ENCODE data around the gene REPS1.
"Not testable (repeated sequence)": the region's sequence is repeated elsewhere in the genome, so short reads cannot be mapped to it uniquely, and the experiment has no call there.

Gene REPS1

DNA sequence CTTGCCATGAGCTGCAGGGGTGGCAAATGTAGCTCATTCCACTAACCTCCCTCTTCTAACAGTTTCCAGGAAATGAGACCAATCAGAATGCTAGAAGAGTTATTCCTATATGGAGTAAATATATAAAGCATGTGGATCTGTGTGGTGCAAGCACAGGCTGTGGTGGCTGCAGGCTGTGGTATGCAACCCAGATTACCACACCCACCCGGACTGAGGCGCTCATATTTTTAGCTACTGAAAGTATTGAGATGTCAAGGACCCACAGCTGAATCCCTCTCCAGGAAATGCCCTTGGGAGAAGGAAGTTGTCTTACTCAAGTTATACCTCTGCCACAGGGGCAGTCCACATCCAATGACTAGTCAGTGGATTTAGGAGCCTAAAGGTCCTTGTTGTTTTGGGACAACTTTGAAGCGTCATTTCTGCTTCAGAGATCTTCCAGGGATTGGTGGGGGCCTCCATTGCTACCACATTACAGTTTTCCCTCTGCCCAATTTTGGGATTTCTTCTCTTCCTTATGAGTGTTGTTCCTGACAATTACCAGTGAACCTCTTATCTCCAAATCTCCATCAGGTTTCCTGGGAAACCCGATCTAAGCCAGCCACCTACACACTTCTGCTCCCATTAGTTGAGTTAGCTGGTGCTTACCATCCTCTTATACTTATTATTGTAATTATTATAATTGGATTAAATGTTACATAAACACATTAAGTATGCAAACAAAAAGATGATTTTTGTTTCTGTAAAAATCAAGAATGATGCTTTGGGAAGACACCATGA lies 12.1 kb upstream of the REPS1 start:
- no peak for DNase-seq

DNA sequence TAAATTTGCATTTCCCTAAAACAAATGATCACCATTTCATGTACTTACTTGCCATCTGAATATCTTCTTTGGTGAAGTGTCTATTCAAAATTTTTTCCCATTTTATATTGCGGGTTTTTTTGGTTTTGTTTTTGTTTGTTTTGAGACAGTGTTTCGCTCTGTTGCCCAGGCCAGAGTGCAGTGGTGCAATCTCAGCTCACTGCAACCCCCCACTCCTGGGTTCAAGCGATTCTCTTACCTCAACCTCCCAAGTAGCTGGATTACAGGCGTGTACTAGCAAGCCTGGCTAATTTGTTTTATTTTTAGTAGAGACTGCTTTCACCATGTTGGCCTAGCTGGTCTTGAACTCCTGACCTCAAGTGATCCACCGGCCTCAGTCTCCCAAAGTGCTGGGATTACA lies 9.1 kb upstream of the REPS1 start:
- DNase-seq: no peak

GRCh38 chr6:138996524-138996923 lies 8.5 kb upstream of the REPS1 start:
- DNase-seq: no peak

DNA sequence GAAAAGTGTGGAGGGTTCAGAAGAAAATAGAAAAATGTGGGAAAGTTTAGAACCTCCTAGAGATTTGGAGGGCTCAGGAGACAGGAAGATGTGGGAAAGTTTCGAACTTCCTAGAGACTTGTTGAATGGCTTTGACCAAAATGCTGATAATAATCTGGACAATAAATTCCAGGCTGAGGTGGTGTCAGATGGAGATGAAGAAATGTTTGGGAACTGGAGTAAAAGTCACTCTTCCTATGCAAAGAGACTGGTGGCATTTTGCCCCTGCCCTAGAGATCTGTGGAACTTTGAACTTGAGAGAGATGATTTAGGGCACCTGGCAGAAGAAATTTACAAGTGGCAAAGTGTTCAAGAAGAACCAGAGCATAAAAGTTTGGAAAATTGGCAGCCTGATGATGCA lies 5.4 kb upstream of the REPS1 start:
- not testable (repeated sequence) for DNase-seq

DNA sequence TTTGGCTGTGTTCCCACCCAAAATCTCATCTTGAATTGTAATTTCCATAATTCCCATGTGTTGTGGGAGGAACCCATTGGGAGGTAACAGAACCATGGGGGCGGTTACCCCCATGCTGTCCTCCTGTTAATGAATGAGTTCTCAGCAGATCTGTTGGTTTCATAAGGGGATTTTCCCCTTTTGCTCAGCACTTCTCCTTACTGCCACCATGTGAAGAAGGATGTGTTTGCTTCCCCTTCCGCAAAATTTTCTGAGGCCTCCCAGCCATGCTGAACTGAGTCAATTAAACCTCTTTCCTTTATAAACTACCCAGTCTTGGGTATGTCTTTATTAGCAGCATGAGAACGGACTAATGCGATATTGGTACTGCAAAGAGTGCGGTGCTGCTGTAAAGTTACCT lies 4.9 kb upstream of the REPS1 start:
- not testable (repeated sequence) for DNase-seq

- no peak for DNase-seq
Observed at GRCh38 chr6:138991206-138991605, 3.2 kb upstream of the REPS1 start.

GRCh38 chr6:138989098-138989983 lies 1.3 kb upstream of the REPS1 start:
- DNase-seq: no peak

DNA sequence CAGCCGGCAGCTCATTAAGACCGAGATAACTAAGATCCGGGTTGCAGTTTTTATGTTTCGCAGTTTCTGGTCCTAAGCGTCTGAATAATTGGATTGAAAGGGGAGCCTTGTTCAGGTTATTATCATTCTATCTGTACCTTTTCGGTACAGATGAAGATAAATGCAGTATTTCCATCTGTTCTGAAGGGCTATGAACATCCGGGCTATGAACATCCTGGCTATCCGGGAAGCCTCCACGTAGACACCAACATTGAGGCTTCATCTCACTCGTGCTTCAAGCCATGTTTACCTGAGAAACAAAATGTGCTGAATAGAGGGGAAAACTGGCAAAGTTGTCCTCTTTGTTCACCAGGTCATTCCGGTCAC lies 399 bp upstream of the REPS1 start:
- DNase-seq: no peak

GRCh38 chr6:138987080-138987642 lies 892 bp downstream of the REPS1 start:
- peak; percentile 3 for DNase-seq

DNA sequence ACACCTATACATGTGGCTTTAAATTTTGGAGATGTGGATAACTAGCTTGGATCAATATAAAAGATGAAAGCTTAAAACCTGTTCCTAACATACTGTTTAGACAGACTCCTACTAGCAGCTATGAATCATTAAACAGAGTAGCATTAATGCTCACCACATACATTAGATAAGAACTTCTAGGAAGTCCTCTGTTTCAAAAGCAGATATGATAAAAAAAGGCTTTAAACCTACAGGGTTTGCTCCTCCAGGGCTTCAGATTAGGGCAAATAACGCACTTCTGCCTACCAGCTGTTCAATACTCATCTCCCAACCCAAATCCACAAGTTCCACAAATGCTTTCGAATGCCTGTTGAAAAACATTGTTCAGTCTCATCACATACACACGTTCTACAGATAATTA lies 1.5 kb downstream of the REPS1 start:
- no peak for DNase-seq

DNA sequence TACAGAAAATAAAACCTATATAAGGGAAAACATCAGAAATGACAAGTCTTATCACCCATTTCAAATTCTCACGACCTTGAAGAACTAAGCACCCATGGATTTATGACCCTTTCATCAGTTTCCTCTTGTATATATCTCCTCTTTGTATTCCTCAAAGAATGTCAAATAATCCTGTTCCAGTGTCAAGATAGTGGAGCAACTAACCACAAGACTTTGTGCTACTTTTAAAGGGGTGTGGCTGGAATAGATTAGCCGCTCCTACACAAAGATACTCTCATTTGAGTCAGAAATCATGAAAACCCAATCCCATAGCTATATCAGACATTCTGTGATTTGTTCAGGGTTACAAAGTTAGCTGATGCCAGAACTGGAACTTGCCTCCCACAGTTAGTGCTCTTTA lies 6.6 kb downstream of the REPS1 start:
- no peak for DNase-seq

DNA sequence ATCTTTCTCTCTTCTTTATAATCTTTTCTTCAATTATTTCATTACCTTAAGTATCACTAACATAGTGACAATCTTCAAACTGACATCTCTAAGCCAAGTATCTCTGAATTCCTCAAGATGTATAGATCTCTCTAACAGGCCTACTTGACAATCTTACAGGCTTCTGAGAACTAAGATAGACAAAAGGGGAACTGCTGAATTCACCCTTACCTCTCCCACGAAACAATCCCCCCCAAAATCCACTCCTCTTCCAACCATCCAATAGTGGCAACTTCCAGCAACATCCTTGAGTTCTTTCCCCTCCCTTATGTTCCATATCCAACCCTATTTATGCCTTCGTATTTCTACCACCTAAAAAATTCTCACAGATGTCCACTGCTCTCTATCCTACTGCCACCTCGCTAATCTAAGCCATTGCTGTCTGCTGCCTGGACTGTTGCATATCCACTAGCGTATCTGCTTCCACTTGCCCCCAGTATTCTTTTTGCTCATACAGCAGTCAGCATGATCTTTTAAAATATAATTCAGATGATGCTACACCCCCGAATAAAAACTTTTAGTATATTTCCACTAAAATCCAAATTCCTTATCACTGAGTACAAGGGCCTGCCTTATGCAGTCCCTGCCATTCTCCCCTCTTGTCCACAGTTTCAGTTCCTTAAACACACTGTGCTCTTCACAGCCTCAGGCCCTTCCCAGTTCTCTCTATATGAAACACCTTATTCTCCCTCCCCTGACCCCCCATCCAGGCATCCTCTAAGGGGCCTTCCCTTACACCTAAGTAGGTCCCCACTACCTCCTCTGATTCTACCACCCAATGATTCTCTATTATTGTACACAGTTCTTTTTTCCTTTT lies 8.0 kb downstream of the REPS1 start:
- DNase-seq: no peak

DNA sequence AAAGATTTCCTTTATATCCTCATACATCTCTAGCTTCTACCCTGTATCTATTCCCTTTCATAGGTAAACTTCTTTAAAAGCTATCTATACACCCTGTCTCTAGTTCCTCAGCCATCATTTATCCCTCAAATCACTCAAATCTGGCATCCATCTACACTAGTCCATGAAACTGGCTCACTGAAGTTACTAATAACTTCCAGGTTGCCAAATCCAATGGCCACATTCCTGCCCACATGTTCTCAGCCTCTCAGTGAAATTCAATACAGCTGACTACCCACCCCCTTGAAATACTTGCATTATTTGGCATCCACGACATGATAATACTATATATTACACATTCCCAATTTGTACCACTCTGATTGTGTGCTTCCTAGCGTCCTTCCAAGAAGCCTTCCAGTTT lies 8.7 kb downstream of the REPS1 start:
- no peak for DNase-seq

GRCh38 chr6:138978229-138978628 lies 9.8 kb downstream of the REPS1 start:
- no peak for DNase-seq

- DNase-seq: no peak
Observed at GRCh38 chr6:138977646-138978167, 10.3 kb downstream of the REPS1 start.

GRCh38 chr6:138977242-138977641 lies 10.8 kb downstream of the REPS1 start:
- no peak for DNase-seq

DNA sequence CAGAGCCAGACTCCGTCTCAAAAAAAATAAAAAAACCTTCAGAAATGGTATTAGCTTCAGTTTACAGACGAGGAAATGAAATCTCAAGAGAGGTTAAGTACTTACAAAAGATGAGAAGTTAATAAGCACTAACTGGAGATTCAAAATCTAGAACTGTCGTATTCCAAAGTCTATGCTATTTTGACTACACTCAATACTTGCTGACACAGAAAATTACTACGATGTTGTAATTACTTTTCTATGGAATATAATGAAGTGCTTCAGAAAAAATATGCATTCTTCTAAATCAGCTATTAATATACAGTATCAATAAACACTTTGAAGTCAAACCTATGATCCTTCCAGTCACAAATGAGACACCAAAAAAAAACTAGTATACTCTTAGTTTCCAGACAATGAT lies 12.2 kb downstream of the REPS1 start:
- no peak for DNase-seq

- DNase-seq: no peak
Observed at GRCh38 chr6:138973466-138974153, 14.4 kb downstream of the REPS1 start.

DNA sequence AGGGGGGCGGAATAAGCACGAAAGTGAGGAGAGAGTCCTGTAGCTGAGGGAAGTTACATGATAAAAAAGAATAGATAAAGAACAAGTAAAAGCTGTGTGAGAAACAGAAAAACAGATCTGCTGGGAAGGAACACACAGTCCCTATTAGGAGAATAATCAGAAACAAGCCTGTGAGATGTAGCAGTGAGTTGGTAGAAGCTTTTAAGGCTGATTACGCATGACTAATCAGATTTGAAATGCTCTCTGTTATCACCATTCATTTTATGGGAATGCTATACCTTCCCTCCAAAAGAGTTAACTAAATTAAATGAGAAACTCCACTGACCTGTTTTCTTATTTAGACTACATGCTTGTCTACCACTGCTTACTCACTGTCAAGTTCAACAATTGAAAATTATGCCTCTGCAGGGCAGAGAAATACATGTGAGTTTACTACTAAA lies 15.8 kb downstream of the REPS1 start:
- DNase-seq: no peak

DNA sequence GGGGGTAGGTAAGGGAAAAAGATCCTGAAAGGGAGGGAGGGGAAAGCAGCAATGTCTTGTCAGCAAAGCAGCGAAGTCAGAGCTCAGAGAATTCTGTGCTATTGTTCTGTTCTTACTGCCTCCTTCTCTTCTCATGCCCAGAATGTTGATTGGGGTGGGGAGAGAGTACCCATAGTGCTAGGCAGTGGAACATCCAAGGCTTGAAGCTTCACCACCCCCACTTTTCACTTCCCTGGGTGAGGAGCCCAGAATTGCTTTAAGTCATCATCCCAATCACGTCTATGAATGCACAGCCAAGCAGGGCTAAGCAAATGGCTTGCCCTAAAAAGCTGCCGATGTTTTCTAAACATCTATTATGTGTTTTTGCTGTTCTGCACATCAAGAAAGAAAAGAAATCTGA lies 16.5 kb downstream of the REPS1 start:
- DNase-seq: no peak

GRCh38 chr6:138970856-138971425 lies 17.1 kb downstream of the REPS1 start:
- DNase-seq: no peak

DNA sequence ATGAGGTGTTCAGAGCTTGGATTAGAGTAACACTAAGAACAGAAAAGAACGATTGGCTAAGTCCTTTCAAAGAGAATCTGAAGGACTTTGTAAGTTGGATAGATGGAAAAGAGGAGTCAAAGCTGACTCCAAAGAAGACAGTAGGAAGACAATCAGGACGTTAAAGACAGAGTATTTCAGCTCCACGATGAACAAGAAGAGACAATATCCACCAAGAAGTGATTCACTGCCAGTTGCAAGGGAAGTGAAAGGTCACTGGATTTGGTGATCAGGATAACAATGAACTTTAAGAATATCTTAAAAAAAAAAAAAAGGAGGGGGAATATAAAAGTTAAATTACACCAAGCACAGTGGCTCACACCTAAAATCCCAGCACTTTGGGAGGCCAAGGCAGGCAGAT lies 17.9 kb downstream of the REPS1 start:
- DNase-seq: no peak
